GM23338 (cell line): Measurements from ENCODE around the gene CHORDC1.

ENCODE experiments used
- EZH2 ChIP-seq: fragments of 200-600 bp; sonication (generic); IDR thresholded peaks from one replicate; pipeline ENCODE4 v1.8.0; 2017; ENCODE audit warnings: antibody characterized with exemption, mild to moderate bottlenecking, low read depth; ENCODE audit not compliant: unreplicated experiment
- POLR2AphosphoS5 ChIP-seq: IDR thresholded peaks from 2 replicates; pipeline ENCODE4 v1.6.1; 2016; ENCODE audit warnings: antibody characterized with exemption, low read depth
- REST ChIP-seq: IDR thresholded peaks from one replicate; pipeline ENCODE4 v1.6.1; 2018; ENCODE audit warnings: antibody characterized with exemption; ENCODE audit not compliant: unreplicated experiment
- TF ChIP-seq, protein P1 (sequence below), 2 experiments: fragments of 200-600 bp in 1 of 2; sonication (generic) in 1 of 2; conservative IDR thresholded peaks; 2 replicates each; pipeline versions ENCODE4 v1.5.1 to v1.6.1; 2016 to 2017; ENCODE audit warnings: antibody characterized with exemption in 2 of 2, low read depth in 2 of 2, mild to moderate bottlenecking in 2 of 2, moderate library complexity in 1 of 2

DNA sequence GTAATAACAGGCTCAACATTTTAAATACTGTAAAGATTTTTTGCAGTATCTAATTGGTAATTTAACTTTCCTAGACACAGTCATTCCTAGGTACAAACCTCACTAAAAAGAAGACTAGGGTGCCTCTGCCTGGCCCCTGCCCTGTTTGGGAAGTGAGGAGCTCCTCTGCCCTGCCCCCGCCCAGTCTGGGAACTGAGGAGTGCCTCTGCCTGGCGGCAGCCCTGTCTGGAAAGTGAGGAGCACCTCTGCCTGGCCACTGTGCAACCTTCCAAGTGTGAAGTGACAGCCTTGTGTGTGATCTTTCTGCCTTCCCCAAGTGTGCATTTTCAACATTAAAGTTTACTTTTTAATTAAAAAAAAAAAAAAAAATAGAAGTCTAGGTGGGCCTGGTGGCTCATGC, 4.2 kb downstream of the CHORDC1 start:
- TF ChIP-seq POLR2AphosphoS5 (no peak), REST (no peak), EZH2 (no peak)
- TF ChIP-seq, protein P1, sequence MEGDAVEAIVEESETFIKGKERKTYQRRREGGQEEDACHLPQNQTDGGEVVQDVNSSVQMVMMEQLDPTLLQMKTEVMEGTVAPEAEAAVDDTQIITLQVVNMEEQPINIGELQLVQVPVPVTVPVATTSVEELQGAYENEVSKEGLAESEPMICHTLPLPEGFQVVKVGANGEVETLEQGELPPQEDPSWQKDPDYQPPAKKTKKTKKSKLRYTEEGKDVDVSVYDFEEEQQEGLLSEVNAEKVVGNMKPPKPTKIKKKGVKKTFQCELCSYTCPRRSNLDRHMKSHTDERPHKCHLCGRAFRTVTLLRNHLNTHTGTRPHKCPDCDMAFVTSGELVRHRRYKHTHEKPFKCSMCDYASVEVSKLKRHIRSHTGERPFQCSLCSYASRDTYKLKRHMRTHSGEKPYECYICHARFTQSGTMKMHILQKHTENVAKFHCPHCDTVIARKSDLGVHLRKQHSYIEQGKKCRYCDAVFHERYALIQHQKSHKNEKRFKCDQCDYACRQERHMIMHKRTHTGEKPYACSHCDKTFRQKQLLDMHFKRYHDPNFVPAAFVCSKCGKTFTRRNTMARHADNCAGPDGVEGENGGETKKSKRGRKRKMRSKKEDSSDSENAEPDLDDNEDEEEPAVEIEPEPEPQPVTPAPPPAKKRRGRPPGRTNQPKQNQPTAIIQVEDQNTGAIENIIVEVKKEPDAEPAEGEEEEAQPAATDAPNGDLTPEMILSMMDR (conservative IDR thresholded peaks at IDR 0.05; ENCODE audit: low read depth in 2 of 2): peak in 1 of 2 experiments; percentile 45; a peak in 2 of 4 replicates
